GM18868 (cell line): Measurements from ENCODE around the gene RBPJ.
"Not testable (repeated sequence)": the region's sequence is repeated elsewhere in the genome, so short reads cannot be mapped to it uniquely, and the experiment has no call there.

ENCODE experiments used
- ATAC-seq: cut with Tn5 transposase; IDR thresholded peaks from one replicate; pipeline ENCODE4 v1.9.1; 2021; ENCODE audit warnings: mild to moderate bottlenecking, moderate library complexity; ENCODE audit not compliant: unreplicated experiment

The RBPJ gene

DNA sequence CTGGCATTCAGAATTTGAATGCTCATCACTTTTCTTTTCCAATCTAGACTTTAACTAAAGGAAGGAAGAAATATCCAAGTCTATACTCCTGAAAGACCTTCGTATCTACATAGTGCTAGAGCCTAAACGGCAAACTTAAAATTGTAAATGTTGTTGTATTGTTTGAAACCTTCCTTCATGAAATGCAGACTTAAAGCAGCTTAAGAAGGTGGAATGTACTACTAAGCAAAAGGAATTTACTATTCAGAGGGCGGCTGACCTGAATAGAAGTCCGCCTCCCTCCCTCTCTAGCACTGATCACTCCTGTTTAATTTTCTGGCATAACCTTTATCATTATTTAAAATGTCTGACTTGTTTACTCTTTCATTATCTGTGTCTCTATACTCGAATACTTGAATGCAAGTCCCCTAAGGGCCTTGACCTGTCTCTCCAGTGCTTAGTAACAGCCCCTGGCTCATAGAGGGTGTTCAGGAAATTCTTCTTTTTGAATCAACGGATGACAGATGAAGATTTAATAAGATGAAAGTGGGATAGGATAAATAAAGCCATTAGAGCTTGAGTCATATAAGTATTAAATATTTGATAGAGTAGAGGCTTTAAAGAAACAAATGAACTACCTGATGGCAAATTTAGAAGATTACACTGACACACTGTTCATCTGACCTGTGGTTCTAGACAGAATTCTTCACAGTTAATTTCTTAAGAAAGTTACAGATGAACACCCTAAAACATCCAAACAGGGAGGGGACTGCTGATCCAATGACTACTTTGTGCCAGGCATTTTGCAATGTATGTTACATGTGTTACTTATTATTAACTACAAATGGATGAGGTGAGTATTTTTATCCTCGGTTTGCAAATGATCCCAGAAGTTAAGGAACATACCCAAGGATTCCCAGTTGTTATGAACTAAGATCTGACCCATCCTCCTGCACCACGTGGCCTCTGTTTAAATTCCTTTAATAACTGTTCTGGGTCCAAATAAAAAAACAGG, 20.2 kb upstream of the RBPJ start:
- no peak for ATAC-seq

DNA sequence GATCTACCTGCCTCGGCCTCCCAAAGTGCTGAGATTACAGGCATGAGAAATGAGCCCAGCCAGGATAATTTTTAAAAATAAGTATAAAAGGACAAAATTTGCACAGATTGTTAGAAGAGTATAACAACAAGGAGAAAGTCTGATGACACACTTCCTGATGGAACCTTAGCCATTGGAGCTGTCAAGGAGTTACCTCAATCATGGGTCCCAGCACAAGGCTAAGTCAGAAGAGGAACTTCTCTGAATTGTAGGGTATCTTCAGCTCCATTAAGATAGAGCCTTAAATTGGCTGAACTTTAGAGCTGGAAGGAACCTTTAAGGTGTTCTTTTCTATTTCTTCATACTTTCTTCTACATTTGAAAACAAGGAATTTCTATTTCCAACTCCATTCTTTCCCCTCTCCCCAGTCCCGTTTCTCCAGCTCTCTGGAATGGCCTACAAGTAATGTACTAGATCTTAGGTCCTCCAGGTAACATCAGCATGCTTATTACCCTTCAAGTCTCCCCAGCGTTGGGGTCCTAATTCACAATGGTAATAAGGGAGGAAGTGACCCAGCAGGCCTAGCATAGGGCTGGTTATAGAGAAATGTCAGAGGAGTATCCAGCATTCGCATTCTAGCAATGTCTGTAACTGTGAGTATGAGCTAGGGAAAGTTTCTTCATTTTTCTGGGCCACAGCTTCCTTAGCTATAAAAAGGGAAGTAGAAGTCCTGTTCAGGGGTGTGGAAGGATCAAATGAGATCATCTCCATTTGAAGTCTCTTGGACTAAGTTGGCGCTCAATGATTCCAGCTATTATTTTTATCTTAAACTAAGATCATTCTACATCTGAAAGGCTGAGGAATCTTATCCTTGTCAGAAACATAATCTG, 18.5 kb upstream of the RBPJ start:
- ATAC-seq, result no peak

GRCh38 chr4:26303008-26303407, 17.8 kb upstream of the RBPJ start:
- no peak for ATAC-seq

GRCh38 chr4:26307037-26307800, 13.6 kb upstream of the RBPJ start:
- peak; percentile 58 for ATAC-seq

DNA sequence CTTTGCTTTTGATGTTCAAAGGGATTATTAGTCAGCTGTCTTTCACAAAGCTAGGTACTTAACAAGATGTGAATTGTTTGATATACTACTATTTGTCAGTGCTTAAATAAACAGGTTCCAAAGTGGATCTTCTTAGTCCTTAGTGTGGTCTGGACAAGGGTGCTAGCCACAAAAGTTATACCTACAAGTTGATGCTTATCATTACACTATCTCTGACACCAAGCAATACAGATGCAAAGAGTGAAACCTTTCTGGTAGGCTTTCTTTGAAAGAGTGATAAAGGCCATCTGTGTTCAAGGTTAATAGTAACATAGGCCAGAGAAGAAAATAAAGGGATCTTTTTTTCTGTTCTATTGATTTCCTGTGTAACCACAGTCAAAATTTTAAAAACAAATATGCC, 12.2 kb upstream of the RBPJ start:
- ATAC-seq, result peak; percentile 31

DNA sequence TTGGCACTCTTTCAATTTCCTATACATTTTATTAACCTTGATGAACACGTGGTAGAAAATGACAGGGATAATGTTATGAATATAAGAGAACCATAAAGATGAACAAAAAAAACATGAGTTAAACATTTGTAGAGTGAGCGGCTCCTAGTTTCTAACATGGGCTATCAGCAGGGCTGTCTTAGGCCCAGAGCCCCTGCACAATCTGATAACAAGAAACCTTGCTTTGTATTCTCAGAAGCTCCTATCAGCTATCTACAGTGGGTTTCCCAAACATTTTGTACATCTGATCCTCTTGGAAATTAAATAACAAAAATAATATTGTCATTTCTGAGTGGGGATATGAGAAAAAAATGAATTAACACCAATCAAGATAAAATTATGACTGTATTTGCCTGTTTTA, 10.6 kb upstream of the RBPJ start:
- ATAC-seq, result no peak

DNA sequence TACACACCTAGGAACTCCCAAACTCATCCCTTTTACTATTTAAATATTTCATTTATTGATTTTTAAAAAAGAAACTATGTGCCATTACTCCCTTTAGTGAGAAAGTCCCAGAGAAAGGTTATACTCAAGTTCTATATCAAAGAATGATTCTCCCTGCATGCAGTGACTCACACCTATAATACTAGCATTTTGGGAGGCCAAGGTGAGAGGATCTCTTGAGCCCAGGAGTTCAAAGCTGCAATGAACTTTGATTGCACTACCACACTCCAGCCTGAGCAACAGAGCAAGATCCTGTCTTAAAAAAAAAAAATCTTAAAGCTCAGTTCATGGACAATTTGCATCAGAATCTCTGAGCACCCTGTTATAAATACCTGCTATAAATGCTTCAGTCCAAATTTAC, 9.2 kb upstream of the RBPJ start:
- no peak for ATAC-seq

- not testable (repeated sequence) for ATAC-seq
Observed at GRCh38 chr4:26315316-26315932, 5.4 kb upstream of the RBPJ start.

DNA sequence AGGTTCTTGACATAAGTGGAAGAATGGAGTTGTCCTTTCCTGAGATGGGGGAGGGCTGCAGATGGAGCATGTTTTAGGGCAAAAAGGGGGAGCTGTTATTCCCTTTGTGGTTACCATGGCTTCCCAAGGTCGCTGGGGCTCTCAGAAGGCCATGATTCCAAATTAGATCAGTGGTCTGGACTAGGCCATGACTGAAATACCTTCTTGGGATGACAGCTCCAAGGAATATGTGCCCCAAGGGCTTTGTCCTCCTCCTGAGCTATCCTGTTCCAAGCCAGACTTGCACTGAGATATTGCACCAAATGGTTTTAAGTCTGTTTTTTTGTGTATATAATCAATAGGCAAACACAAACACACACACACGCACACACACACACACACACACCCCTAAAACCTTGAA, 3.0 kb upstream of the RBPJ start:
- ATAC-seq, result no peak

- ATAC-seq, result peak; percentile 69
Observed at GRCh38 chr4:26319467-26319948, 1.3 kb upstream of the RBPJ start.

GRCh38 chr4:26319949-26320537, 771 bp upstream of the RBPJ start:
- peak; percentile 21 for ATAC-seq

- no peak for ATAC-seq
Observed at GRCh38 chr4:26321373-26322221, 783 bp downstream of the RBPJ start.

DNA sequence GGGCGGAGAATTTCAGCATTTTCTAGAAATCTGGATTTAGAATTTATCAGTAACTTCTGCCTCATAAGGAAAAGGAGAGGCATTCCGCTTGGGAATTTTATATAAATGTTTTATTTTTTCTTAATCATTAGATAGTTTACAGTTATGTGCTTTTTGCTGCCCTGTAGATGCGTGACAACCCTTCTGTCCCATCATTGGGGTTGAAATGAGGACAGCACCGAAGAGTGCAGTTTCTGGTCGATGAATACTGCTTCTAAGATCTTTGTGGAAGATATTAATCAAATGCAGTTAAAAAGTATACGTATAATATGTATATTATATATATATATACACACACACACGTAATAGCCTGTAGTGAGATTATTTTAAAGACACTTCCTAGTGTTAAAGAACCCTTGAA, 1.5 kb downstream of the RBPJ start:
- ATAC-seq, result no peak

DNA sequence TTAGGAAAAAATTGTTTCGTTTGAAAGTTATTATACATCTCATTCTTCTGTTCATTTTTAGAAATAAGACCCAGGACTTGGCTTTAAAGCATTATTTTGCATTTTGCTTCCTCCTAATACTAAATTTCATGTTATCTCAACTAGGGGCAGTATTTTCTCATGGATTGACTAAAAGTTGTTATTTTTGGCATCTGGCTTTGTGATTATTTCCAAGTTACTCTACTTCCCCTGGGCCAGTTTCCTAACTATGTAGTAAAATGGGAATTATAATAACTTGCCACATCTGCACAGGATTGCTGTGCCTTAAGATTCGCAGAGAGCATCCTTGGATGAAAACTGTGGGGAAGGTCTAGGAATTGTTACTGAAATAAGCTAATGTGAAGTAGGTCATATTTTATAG, 3.0 kb downstream of the RBPJ start:
- no peak for ATAC-seq

DNA sequence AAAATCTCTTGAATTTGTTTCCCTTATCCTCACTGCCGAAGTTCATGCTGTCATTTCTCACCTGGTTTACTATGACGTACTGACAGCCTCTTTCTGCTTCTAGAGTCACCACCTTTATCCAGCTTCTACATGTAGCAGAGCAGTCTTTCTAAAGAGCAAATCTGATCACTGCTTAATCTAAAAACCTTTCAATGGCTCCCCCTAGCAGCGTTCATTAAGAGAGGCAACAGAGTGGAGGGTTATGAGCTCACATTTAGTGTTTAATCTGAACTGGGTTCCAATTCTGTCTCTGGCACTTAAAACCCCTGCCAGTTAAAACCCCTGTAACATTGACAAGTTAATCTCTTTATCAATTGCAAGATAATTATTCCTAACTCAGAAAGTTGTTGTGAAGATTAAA, 4.4 kb downstream of the RBPJ start:
- ATAC-seq, result peak; percentile 34

DNA sequence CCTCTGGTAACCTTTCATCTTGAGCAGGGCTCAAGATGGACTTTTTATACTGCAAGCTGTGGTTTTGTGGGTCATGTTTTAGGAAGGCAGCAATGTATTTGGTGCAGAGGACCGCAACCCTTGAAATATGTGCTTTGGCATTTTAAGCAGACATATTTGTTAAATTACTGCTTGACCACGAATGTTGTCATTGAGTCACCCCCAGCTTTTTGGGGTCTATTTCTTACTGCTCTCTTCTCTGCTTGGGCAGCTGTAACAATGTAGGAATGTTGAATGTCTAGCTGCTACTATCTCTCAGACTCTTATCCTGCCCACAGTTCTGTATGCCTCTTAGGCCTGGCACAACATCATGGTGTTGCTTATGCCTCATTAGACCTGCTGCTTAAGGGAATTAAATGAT, 6.0 kb downstream of the RBPJ start:
- no peak for ATAC-seq

- ATAC-seq, result peak; percentile 68
Observed at GRCh38 chr4:26330186-26330787, 9.5 kb downstream of the RBPJ start.

DNA sequence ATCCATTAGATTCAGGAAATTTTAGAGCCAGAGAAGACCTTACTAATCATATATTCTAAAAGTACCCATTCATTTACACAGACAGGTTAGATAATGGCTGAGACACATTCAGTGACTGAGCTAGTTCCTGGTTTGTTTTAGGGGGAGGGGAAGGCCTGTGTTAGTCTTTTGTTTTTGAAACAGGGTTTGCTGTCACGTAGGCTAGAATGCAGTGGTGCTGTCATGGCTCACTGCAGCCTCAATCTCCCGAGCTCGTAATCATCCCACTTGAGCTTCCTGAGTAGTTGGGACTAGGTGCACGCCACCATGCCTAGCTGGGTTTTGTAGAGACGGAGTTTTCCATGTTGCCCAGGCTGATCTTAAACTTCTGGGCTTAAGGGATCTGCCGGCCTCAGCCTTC, 10.1 kb downstream of the RBPJ start:
- ATAC-seq, result peak; percentile 83
